SK-N-MC (cell line): ENCODE results near the gene PRELID3B.

Experiments
- EZH2 ChIP-seq: fragments of 200-600 bp; sonication (generic); IDR thresholded peaks from one replicate; pipeline ENCODE4 v1.6.1; 2017; ENCODE audit warnings: antibody characterized with exemption
- FOXP2 ChIP-seq: optimal IDR thresholded peaks from 2 replicates; pipeline ENCODE3; 2011; ENCODE audit warnings: mild to moderate bottlenecking, moderate library complexity; ENCODE audit not compliant: insufficient read depth; ENCODE audit errors: extremely low read length, control extremely low read depth

DNA sequence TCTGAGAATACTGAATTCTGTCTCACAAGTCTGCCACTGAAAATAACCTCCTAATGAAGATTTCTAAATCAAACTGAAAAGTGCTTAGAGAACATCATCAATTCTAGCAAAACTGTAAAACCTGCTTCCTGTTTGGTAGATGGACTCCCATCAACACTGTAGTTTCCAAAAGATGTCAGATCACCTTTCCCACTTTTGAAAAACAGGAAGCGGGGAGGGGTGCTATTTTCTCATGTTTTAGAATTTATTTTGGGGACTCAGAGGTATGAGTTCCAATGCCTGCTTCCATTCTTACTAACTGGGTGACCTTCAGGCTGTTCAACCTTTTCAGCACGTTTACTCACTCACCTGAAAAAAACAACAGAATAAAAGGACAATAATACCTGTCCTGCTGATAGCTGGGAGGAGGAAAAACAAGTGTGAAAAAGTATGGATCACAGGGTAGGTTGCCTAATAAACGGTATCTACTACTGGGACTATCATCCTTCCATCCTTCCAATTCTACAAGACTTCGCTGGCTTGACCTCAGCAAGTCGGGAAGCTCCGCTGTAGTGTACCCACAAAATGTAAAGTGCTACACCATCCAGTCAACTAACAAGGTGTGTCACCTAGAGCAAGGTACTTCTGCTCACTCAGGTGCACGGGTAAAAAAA is 11.5 kb downstream of the PRELID3B start:
- TF ChIP-seq EZH2 (no peak), FOXP2 (no peak)
